Type B pancreatic cell (in vitro differentiated cells): ENCODE data around the gene YTHDF1. TPM values are rescaled to one million over a fixed set of nuclear protein-coding genes. Genes with fewer than 3 reads are reported as not detected.

ENCODE experiments used
- DNase-seq: peaks from one replicate; pipeline ENCODE4 v3.0.0; 2021; ENCODE audit warnings: mixed read lengths; ENCODE audit not compliant: unreplicated experiment; ENCODE audit errors: extremely low spot score
- H3K27ac Mint-ChIP-seq: 2 replicates; pipeline ENCODE4 v1.8.0; 2021; ENCODE audit warnings: mild to moderate bottlenecking, mixed read lengths
- H3K27me3 Mint-ChIP-seq: 2 replicates; pipeline ENCODE4 v1.8.0; 2021; ENCODE audit warnings: mixed read lengths
- H3K36me3 Mint-ChIP-seq: 2 replicates; pipeline ENCODE4 v1.8.0; 2021; ENCODE audit warnings: mixed read lengths
- H3K4me1 Mint-ChIP-seq: one replicate; pipeline ENCODE4 v1.8.0; 2021; ENCODE audit warnings: mixed read lengths; ENCODE audit not compliant: unreplicated experiment
- H3K4me3 Mint-ChIP-seq: 2 replicates; pipeline ENCODE4 v1.8.0; 2021; ENCODE audit warnings: mild to moderate bottlenecking, mixed read lengths
- H3K9me3 Mint-ChIP-seq: 2 replicates; pipeline ENCODE4 v1.8.0; 2021; ENCODE audit warnings: mixed read lengths
- CTCF ChIP-seq: fragments of 200-600 bp; sonication (generic); conservative IDR thresholded peaks from 2 replicates; pipeline ENCODE4 v1.5.0; 2021; ENCODE audit warnings: antibody characterized with exemption, mild to moderate bottlenecking
- total RNA-seq: library from RNA; stranded (reverse); gene quantifications from 2 replicates; pipeline ENCODE4 v1.2.1, GENCODE V29; 2021; ENCODE audit warnings: low replicate concordance

The YTHDF1 gene
- total RNA-seq, 1 donor from 2014 or later, result 50.4 TPM

GRCh38 chr20:63164484-63165355, 51.2 kb downstream of the YTHDF1 start:
- peaks cover 38% of the 10 kb centered on the region for H3K27me3 Mint-ChIP-seq
- TF ChIP-seq CTCF, result no peak

GRCh38 chr20:63163596-63164483, 52.1 kb downstream of the YTHDF1 start:
- no peaks in the 10 kb centered on the region for H3K4me1 Mint-ChIP-seq
- no peaks in the 10 kb centered on the region for H3K36me3 Mint-ChIP-seq
- H3K27ac Mint-ChIP-seq, result no peak overlapping the region
- TF ChIP-seq CTCF, result no peak
- no peaks in the 10 kb centered on the region for H3K9me3 Mint-ChIP-seq
- no peak overlapping the region for H3K4me3 Mint-ChIP-seq
- H3K27me3 Mint-ChIP-seq, result peaks cover 37% of the 10 kb centered on the region
- DNase-seq, result no peak

More at GRCh38 chr20:63164484-63165355, 51.2 kb downstream of the YTHDF1 start:
- Mint-ChIP-seq H3K4me1 (no peaks in the 10 kb centered on the region), H3K36me3 (no peaks in the 10 kb centered on the region), H3K9me3 (no peaks in the 10 kb centered on the region), H3K4me3 (no peak overlapping the region), H3K27ac (no peak overlapping the region)
- no peak for DNase-seq

- peaks cover 37% of the 10 kb centered on the region for H3K27me3 Mint-ChIP-seq
- H3K36me3 Mint-ChIP-seq, result no peaks in the 10 kb centered on the region
- no peaks in the 10 kb centered on the region for H3K4me1 Mint-ChIP-seq
- H3K9me3 Mint-ChIP-seq, result no peaks in the 10 kb centered on the region
- no peak for TF ChIP-seq CTCF
- no peak for DNase-seq
- H3K27ac Mint-ChIP-seq, result no peak overlapping the region
- H3K4me3 Mint-ChIP-seq, result no peak overlapping the region
These were observed 52.8 kb downstream of the YTHDF1 start for GRCh38 chr20:63163171-63163570.

GRCh38 chr20:63162206-63162795, 53.6 kb downstream of the YTHDF1 start:
- H3K36me3 Mint-ChIP-seq, result no peaks in the 10 kb centered on the region
- H3K27ac Mint-ChIP-seq, result no peak overlapping the region
- H3K9me3 Mint-ChIP-seq, result no peaks in the 10 kb centered on the region
- H3K4me1 Mint-ChIP-seq, result no peaks in the 10 kb centered on the region
- H3K27me3 Mint-ChIP-seq, result peaks cover 37% of the 10 kb centered on the region
- no peak overlapping the region for H3K4me3 Mint-ChIP-seq
- no peak for DNase-seq
- no peak for TF ChIP-seq CTCF

- H3K27ac Mint-ChIP-seq, result no peak overlapping the region
- no peaks in the 10 kb centered on the region for H3K9me3 Mint-ChIP-seq
- DNase-seq, result no peak
- no peak overlapping the region for H3K4me3 Mint-ChIP-seq
- H3K4me1 Mint-ChIP-seq, result no peaks in the 10 kb centered on the region
- peaks cover 33% of the 10 kb centered on the region for H3K27me3 Mint-ChIP-seq
- TF ChIP-seq CTCF, result no peak
- no peaks in the 10 kb centered on the region for H3K36me3 Mint-ChIP-seq
These were observed 54.7 kb downstream of the YTHDF1 start for GRCh38 chr20:63161176-63161651.
